ENCODE data around the gene RBM15.

Gene RBM15

GRCh38 chr1:110348771-110349170 lies 9.6 kb downstream of the RBM15 start:
- no peak overlapping the region for H3K4me3 ChIP-seq
- H3K27ac ChIP-seq: no peak overlapping the region
- TF ChIP-seq CTCF (IDR thresholded peaks at IDR 0.05): no peak
- DNase-seq (ENCODE audit: low spot score): no peak

- TF ChIP-seq CTCF (IDR thresholded peaks at IDR 0.05): no peak
- H3K4me3 ChIP-seq: no peak overlapping the region
- no peak overlapping the region for H3K27ac ChIP-seq
- no peak for DNase-seq (ENCODE audit: low spot score)
These were observed 11.2 kb downstream of the RBM15 start for GRCh38 chr1:110350360-110350759.

GRCh38 chr1:110355321-110355720 lies 16.1 kb downstream of the RBM15 start:
- DNase-seq (ENCODE audit: low spot score): no peak
- H3K4me3 ChIP-seq: no peak overlapping the region
- no peak overlapping the region for H3K27ac ChIP-seq
- TF ChIP-seq CTCF (IDR thresholded peaks at IDR 0.05): no peak

GRCh38 chr1:110356379-110356778 lies 17.2 kb downstream of the RBM15 start:
- Histone ChIP-seq H3K27ac (no peak overlapping the region), H3K4me3 (no peak overlapping the region)
- TF ChIP-seq CTCF (IDR thresholded peaks at IDR 0.05): no peak
- DNase-seq (ENCODE audit: low spot score): no peak

GRCh38 chr1:110360431-110360830 lies 21.3 kb downstream of the RBM15 start:
- H3K4me3 ChIP-seq: no peak overlapping the region
- DNase-seq (ENCODE audit: low spot score): no peak
- no peak overlapping the region for H3K27ac ChIP-seq
- no peak for TF ChIP-seq CTCF (IDR thresholded peaks at IDR 0.05)

- no peak for TF ChIP-seq CTCF (IDR thresholded peaks at IDR 0.05)
- no peak for DNase-seq (ENCODE audit: low spot score)
- Histone ChIP-seq H3K4me3 (no peak overlapping the region), H3K27ac (no peak overlapping the region)
These were observed 22.7 kb downstream of the RBM15 start for GRCh38 chr1:110361856-110362255.

GRCh38 chr1:110364221-110364620 lies 25.0 kb downstream of the RBM15 start:
- TF ChIP-seq CTCF (IDR thresholded peaks at IDR 0.05): no peak
- Histone ChIP-seq H3K4me3 (no peak overlapping the region), H3K27ac (no peak overlapping the region)
- DNase-seq (ENCODE audit: low spot score): no peak
